HCT116 (cell line): ENCODE measurements around the gene BST2. TPM values are rescaled to one million over a fixed set of nuclear protein-coding genes. Genes with fewer than 3 reads are reported as not detected.

ENCODE experiments used
- ATAC-seq: fragments of 200-7000 bp; cut with Tn5 transposase; 2 replicates; pipeline ENCODE4 v1.9.1; 2020; ENCODE audit warnings: mild to moderate bottlenecking, moderate library complexity
- BruUV-seq: library from RNA; stranded (reverse); fragments of 400-500 nt; replicated peaks from 2 replicates; lab custom pipeline; 2021; lab: Mats Ljungman, UMichigan
- CTCF ChIA-PET: fragments of 300-600 bp; sonication (Branson Sonifier 250); formaldehyde crosslinking; loops from one replicate; lab custom pipeline; 2021; ENCODE audit warnings: antibody characterized with exemption; lab: Charles Lee
- POLR2A ChIA-PET: fragments of 300-600, 350-600 bp; sonication (Branson Sonifier 250); formaldehyde crosslinking; loops from one replicate; lab custom pipeline; 2021; ENCODE audit warnings: antibody characterized with exemption; lab: Charles Lee
- RAD21 ChIA-PET, 2 experiments: fragments of 300-600 bp; sonication (Branson Sonifier 250); formaldehyde crosslinking; loops; one replicate each; lab custom pipeline; 2023; ENCODE audit warnings: low total read pairs in 2 of 2; ENCODE audit not compliant: uncharacterized antibody in 2 of 2, unreplicated experiment in 2 of 2, low non-redundant PET in 1 of 2; lab: Charles Lee
- DNase-seq: peaks from one replicate; pipeline ENCODE4 v3.0.0-alpha.2; 2010; ENCODE audit warnings: low read depth, low spot score
- H2AFZ ChIP-seq: fragments of 200-600 bp; shearing (Covaris generic), sonication (generic); 2 replicates; pipeline ENCODE4 v1.6.1; 2017; ENCODE audit warnings: low read depth, mixed run types, mixed read lengths, antibody characterized with exemption, low read length; ENCODE audit not compliant: poor library complexity, severe bottlenecking
- H3K27ac ChIP-seq: 2 replicates; pipeline ENCODE4 v1.5.1; 2012; ENCODE audit warnings: low read depth, low read length
- H3K27me3 ChIP-seq: fragments of 200-600 bp; sonication (generic); 2 replicates; pipeline ENCODE4 v1.6.1; 2016; ENCODE audit warnings: mixed run types, low read length, mixed read lengths; ENCODE audit not compliant: insufficient read depth
- H3K36me3 ChIP-seq, 2 experiments: fragments of 200-500 bp in 1 of 2; fragments of 200-600 bp in 1 of 2; sonication (Bioruptor generic) in 1 of 2; sonication (generic) in 1 of 2; 2 replicates each; pipeline versions ENCODE4 v1.5.1 to v1.6.1; 2014 to 2016; ENCODE audit warnings: low read length in 2 of 2, inconsistent platforms in 1 of 2, mixed read lengths in 1 of 2, mixed run types in 1 of 2; ENCODE audit not compliant: insufficient read depth in 2 of 2, control insufficient read depth in 1 of 2
- H3K4me1 ChIP-seq, 2 experiments: fragments of 200-600 bp in 1 of 2; sonication (generic) in 1 of 2; 2 replicates each; pipeline versions ENCODE4 v1.5.1 to v1.6.1; 2012 to 2017; ENCODE audit warnings: low read length in 2 of 2, inconsistent platforms in 1 of 2, mild to moderate bottlenecking in 1 of 2, mixed read lengths in 1 of 2, mixed run types in 1 of 2, moderate library complexity in 1 of 2; ENCODE audit not compliant: insufficient read depth in 2 of 2, control insufficient read depth in 1 of 2
- H3K4me2 ChIP-seq: fragments of 200-600 bp; sonication (generic); 2 replicates; pipeline ENCODE4 v1.6.1; 2017; ENCODE audit warnings: mixed run types, low read length, mixed read lengths
- H3K4me3 ChIP-seq, 2 experiments: fragments of 200-600 bp in 1 of 2; sonication (generic) in 1 of 2; replicated peaks in 1 of 2; 2 replicates each; pipeline ENCODE4 v1.5.1; 2011 to 2016; ENCODE audit warnings: low read length in 2 of 2, control low read depth in 1 of 2, low read depth in 1 of 2, mild to moderate bottlenecking in 1 of 2, mixed read lengths in 1 of 2, mixed run types in 1 of 2
- H3K79me2 ChIP-seq: fragments of 200-600 bp; sonication (generic); 2 replicates; pipeline ENCODE4 v1.6.1; 2017; ENCODE audit warnings: mild to moderate bottlenecking, mixed run types, low read length, moderate library complexity, mixed read lengths; ENCODE audit not compliant: insufficient read depth
- H3K9ac ChIP-seq: fragments of 200-600 bp; sonication (generic); 2 replicates; pipeline ENCODE4 v1.6.1; 2016; ENCODE audit warnings: low read length, mixed read lengths
- H3K9me2 ChIP-seq: fragments of 200-600 bp; sonication (generic), shearing (Covaris generic); 2 replicates; pipeline ENCODE4 v1.6.1; 2017; ENCODE audit warnings: mixed run types, mild to moderate bottlenecking, moderate library complexity; ENCODE audit not compliant: insufficient read depth
- H3K9me3 ChIP-seq, 2 experiments: fragments of 200-500 bp in 1 of 2; fragments of 200-600 bp in 1 of 2; sonication (Bioruptor generic) in 1 of 2; sonication (generic) in 1 of 2; 2 replicates each; pipeline ENCODE4 v1.6.1; 2014 to 2017; ENCODE audit warnings: low read length in 2 of 2, mixed read lengths in 2 of 2, inconsistent platforms in 1 of 2, low read depth in 1 of 2, mild to moderate bottlenecking in 1 of 2, mixed run types in 1 of 2, moderate library complexity in 1 of 2; ENCODE audit not compliant: control insufficient read depth in 1 of 2, insufficient read depth in 1 of 2
- H4K20me1 ChIP-seq: fragments of 200-600 bp; sonication (generic), shearing (Covaris generic); 2 replicates; pipeline ENCODE4 v1.6.1; 2017; ENCODE audit warnings: mixed run types, mild to moderate bottlenecking, moderate library complexity; ENCODE audit not compliant: insufficient read depth
- CEBPB ChIP-seq: IDR thresholded peaks from 2 replicates; pipeline ENCODE4 v1.6.1; 2012; ENCODE audit warnings: low read depth
- CTCF ChIP-seq, 3 experiments: fragments of 200-600 bp in 1 of 3; sonication (generic) in 1 of 3; IDR thresholded peaks in 2 of 3; conservative IDR thresholded peaks in 1 of 3; 2 replicates each; pipeline ENCODE4 v1.5.1; 2012 to 2017; ENCODE audit warnings: low read depth in 2 of 3, low read length in 2 of 3, antibody characterized with exemption in 1 of 3, borderline replicate concordance in 1 of 3, control low read depth in 1 of 3, mild to moderate bottlenecking in 1 of 3, mixed read lengths in 1 of 3, mixed run types in 1 of 3, moderate library complexity in 1 of 3; ENCODE audit not compliant: insufficient read depth in 1 of 3
- EGR1 ChIP-seq: IDR thresholded peaks from 2 replicates; pipeline ENCODE4 v1.6.1; 2012; ENCODE audit warnings: low read depth
- ELF1 ChIP-seq: IDR thresholded peaks from 2 replicates; pipeline ENCODE4 v1.6.1; 2012; ENCODE audit warnings: low read depth, borderline replicate concordance
- EZH2phosphoT487 ChIP-seq: fragments of 200-600 bp; IDR thresholded peaks from 2 replicates; pipeline ENCODE4 v1.6.1; 2018; ENCODE audit warnings: antibody characterized with exemption, borderline replicate concordance
- FOSL1 ChIP-seq: IDR thresholded peaks from 2 replicates; pipeline ENCODE4 v1.6.1; 2012; ENCODE audit warnings: low read depth
- POLR2A ChIP-seq: IDR thresholded peaks from 2 replicates; pipeline ENCODE4 v1.7.0; 2011; ENCODE audit warnings: borderline replicate concordance; ENCODE audit not compliant: insufficient read depth, insufficient read length; ENCODE audit errors: extremely low read depth
- RAD21 ChIP-seq: IDR thresholded peaks from 2 replicates; pipeline ENCODE4 v1.6.1; 2012; ENCODE audit warnings: low read depth, mild to moderate bottlenecking
- REST ChIP-seq: IDR thresholded peaks from 2 replicates; pipeline ENCODE4 v1.6.1; 2012; ENCODE audit warnings: low read depth
- SRF ChIP-seq: IDR thresholded peaks from 2 replicates; pipeline ENCODE4 v1.6.1; 2012; ENCODE audit warnings: low read depth
- ZBTB33 ChIP-seq: IDR thresholded peaks from 2 replicates; pipeline ENCODE4 v1.6.1; 2011; ENCODE audit warnings: mild to moderate bottlenecking, low read length, moderate library complexity; ENCODE audit not compliant: insufficient replicate concordance; ENCODE audit errors: extremely low read depth
- ZFX ChIP-seq: fragments of 450-650 bp; IDR thresholded peaks from 2 replicates; pipeline ENCODE4 v1.6.1; 2017
- intact Hi-C: fragments of 100-400 bp; cut with micrococcal nuclease; formaldehyde crosslinking; loops from 2 replicates; pipeline ENCODE4 v1.10.0; 2022
- total RNA-seq: library from RNA; stranded (reverse); gene quantifications from one replicate; pipeline ENCODE4 v1.2.1, GENCODE V29; 2021; ENCODE audit not compliant: unreplicated experiment

BST2 gene
- total RNA-seq, 1 experiment from 2014 or later: 5.4 TPM

GRCh38 chr19:17424743-17425365, 19.4 kb upstream of the BST2 start (continued):
- TF ChIP-seq ZBTB33 (no peak), RAD21 (peak; percentile 73), EGR1 (peak; percentile 81)

- TF ChIP-seq EZH2phosphoT487 (no peak), CTCF (IDR thresholded peaks at IDR 0.05 in 2 of 3, conservative IDR thresholded peaks at IDR 0.05 in 1 of 3; ENCODE audit: borderline replicate concordance in 1 of 3, insufficient read depth in 1 of 3, low read depth in 2 of 3, low read length in 2 of 3) (no peak), RAD21 (no peak), ZBTB33 (no peak), POLR2A (no peak), CEBPB (no peak), EGR1 (no peak), FOSL1 (no peak), ELF1 (no peak), SRF (no peak), REST (no peak), ZFX (no peak)
- POLR2A ChIA-PET: no interaction called here
- CTCF ChIA-PET: interaction anchor here (1.6 kb wide), 1 partner anchor 43 kb away, joined by 4 read pairs; no protein-coding TSS in a partner anchor
Measured at GRCh38 chr19:17423429-17424208, 18.2 kb upstream of the BST2 start.

More at GRCh38 chr19:17423429-17424208, 18.2 kb upstream of the BST2 start:
- no peaks in the 10 kb centered on the region for H3K36me3 ChIP-seq
- no peak overlapping the region for H3K4me2 ChIP-seq
- DNase-seq: no peak
- no peak for ATAC-seq
- no peak overlapping the region for H3K9ac ChIP-seq
- RAD21 ChIA-PET: no interaction called here
- intact Hi-C loops: no loop called here
- no peak overlapping the region for H2AFZ ChIP-seq
- H3K9me3 ChIP-seq: no peaks in the 10 kb centered on the region
- H3K4me1 ChIP-seq: peaks cover 12 to 36% of the 10 kb centered on the region in 2 experiments
- no peak overlapping the region for H3K27ac ChIP-seq
- peaks cover 10% of the 10 kb centered on the region; the same call in 1 of the 2 replicates for H3K79me2 ChIP-seq
- no peaks in the 10 kb centered on the region for H3K27me3 ChIP-seq
- no peak overlapping the region for H3K4me3 ChIP-seq
- H4K20me1 ChIP-seq: no peaks in the 10 kb centered on the region
- no peaks in the 10 kb centered on the region for H3K9me2 ChIP-seq
- no TSS peak for BruUV-seq
